GM12878 (cell line): Measurements from ENCODE around the gene ASB4. TPM values are rescaled to one million over a fixed set of nuclear protein-coding genes. Genes with fewer than 3 reads are reported as not detected.

Experiments used
- ATAC-seq: fragments of 200-7000 bp; cut with Tn5 transposase; 3 replicates; pipeline ENCODE4 v1.9.1; 2020; ENCODE audit warnings: mild to moderate bottlenecking, moderate library complexity
- BruUV-seq: library from RNA; stranded (reverse); fragments of 400-500 nt; replicated peaks from 2 replicates; lab custom pipeline; 2021; lab: Mats Ljungman, UMichigan
- CTCF ChIA-PET: fragments of 300-600 bp; sonication (Branson Sonifier 250); formaldehyde crosslinking; extraction: SDS; loops from one replicate; lab custom pipeline; 2021; ENCODE audit warnings: inconsistent platforms; lab: Yijun Ruan, JAX
- POLR2A ChIA-PET: fragments of 350-600 bp; formaldehyde crosslinking; extraction: SDS; loops from one replicate; lab custom pipeline; 2021; ENCODE audit warnings: inconsistent platforms; lab: Charles Lee
- RAD21 ChIA-PET: fragments of 300-600 bp; sonication (Branson Sonifier 250); formaldehyde crosslinking; loops from one replicate; lab custom pipeline; 2023; ENCODE audit warnings: antibody characterized with exemption; ENCODE audit not compliant: unreplicated experiment; lab: Charles Lee
- SMC1A ChIA-PET: fragments of 300-600 bp; sonication (Branson Sonifier 250); formaldehyde crosslinking; loops from one replicate; lab custom pipeline; 2023; ENCODE audit not compliant: unreplicated experiment, uncharacterized antibody; lab: Charles Lee
- DNase-seq: peaks from one replicate; pipeline ENCODE4 v3.0.0-alpha.2; 2011; ENCODE audit warnings: low read depth, low spot score
- FAIRE-seq: peaks from 3 replicates; lab custom pipeline; 2011; peaks lifted over from hg19 to GRCh38; lab: Jason Lieb, UNC
- H2AFZ ChIP-seq: 2 replicates; pipeline ENCODE4 v1.6.0; 2011; ENCODE audit warnings: low read depth, low read length, control low read depth; ENCODE audit not compliant: control insufficient read depth
- H3K27ac ChIP-seq: 2 replicates; pipeline ENCODE4 v1.5.1; 2011; ENCODE audit warnings: control low read depth; ENCODE audit not compliant: control insufficient read depth, insufficient read depth
- H3K27me3 ChIP-seq, 2 experiments: replicated peaks in 1 of 2; 2 replicates each; pipeline versions ENCODE4 v1.6.0 to v1.6.1; 2011; ENCODE audit warnings: low read length in 1 of 2; ENCODE audit not compliant: control insufficient read depth in 2 of 2, insufficient read depth in 2 of 2
- H3K36me3 ChIP-seq, 2 experiments: 2 replicates each; pipeline ENCODE4 v1.5.1; 2011; ENCODE audit warnings: low read length in 1 of 2; ENCODE audit not compliant: control insufficient read depth in 2 of 2, insufficient read depth in 2 of 2
- H3K4me1 ChIP-seq: 2 replicates; pipeline ENCODE4 v1.6.1; 2011; ENCODE audit warnings: mild to moderate bottlenecking, low read length, moderate library complexity, mixed read lengths; ENCODE audit not compliant: control insufficient read depth, insufficient read depth
- H3K4me2 ChIP-seq: 2 replicates; pipeline ENCODE4 v1.6.0; 2011; ENCODE audit warnings: control low read depth; ENCODE audit not compliant: control insufficient read depth, insufficient read depth
- H3K4me3 ChIP-seq: fragments of 200-600 bp; sonication (generic); 2 replicates; pipeline ENCODE4 v1.5.1; 2016
- H3K79me2 ChIP-seq: 2 replicates; pipeline ENCODE4 v1.6.0; 2011; ENCODE audit warnings: low read length; ENCODE audit not compliant: control insufficient read depth, insufficient read depth
- H3K9ac ChIP-seq: 2 replicates; pipeline ENCODE4 v1.8.0; 2011; ENCODE audit warnings: low read length, control low read depth, mixed read lengths; ENCODE audit not compliant: control insufficient read depth, insufficient read depth
- H3K9me3 ChIP-seq: replicated peaks from 3 replicates; pipeline ENCODE4 v1.5.1; 2011; ENCODE audit warnings: mild to moderate bottlenecking, low read length; ENCODE audit not compliant: control insufficient read depth, insufficient read depth
- H4K20me1 ChIP-seq: 2 replicates; pipeline ENCODE4 v1.6.0; 2011; ENCODE audit not compliant: control insufficient read depth, insufficient read depth
- CBX3 ChIP-seq: fragments of 200-600 bp; sonication (generic); IDR thresholded peaks from 2 replicates; pipeline ENCODE4 v1.6.1; 2016; ENCODE audit warnings: low read depth, borderline replicate concordance
- EGR1 ChIP-seq, 2 experiments: IDR thresholded peaks; 1 replicate in 1 of 2; 2 replicates in 1 of 2; pipeline ENCODE4 v1.6.1; 2011 to 2012; ENCODE audit warnings: low read depth in 2 of 2, low read length in 2 of 2, borderline replicate concordance in 1 of 2, mild to moderate bottlenecking in 1 of 2, moderate library complexity in 1 of 2
- GABPA ChIP-seq: IDR thresholded peaks from 2 replicates; pipeline ENCODE4 v1.6.1; 2014; ENCODE audit warnings: antibody characterized with exemption, low read depth, mild to moderate bottlenecking, inconsistent platforms
- MTA2 ChIP-seq: fragments of 450-650 bp; IDR thresholded peaks from 2 replicates; pipeline ENCODE4 v1.6.1; 2016; ENCODE audit warnings: low read depth, mild to moderate bottlenecking, moderate library complexity
- MXI1 ChIP-seq: fragments of 150-350 bp; IDR thresholded peaks from 2 replicates; pipeline ENCODE4 v1.6.1; 2011; ENCODE audit warnings: low read depth, mild to moderate bottlenecking, inconsistent platforms, low read length, improper control_type of control experiment
- NRF1 ChIP-seq: conservative IDR thresholded peaks from 2 replicates; pipeline ENCODE4 v1.6.1; 2011; ENCODE audit warnings: mild to moderate bottlenecking, low read depth, low read length, improper control_type of control experiment
- REST ChIP-seq: IDR thresholded peaks from 2 replicates; pipeline ENCODE4 v1.6.1; 2012; ENCODE audit warnings: mild to moderate bottlenecking, low read depth, low read length
- SIN3A ChIP-seq: IDR thresholded peaks from 2 replicates; pipeline ENCODE4 v1.6.1; 2012; ENCODE audit warnings: low read depth, low read length, improper control_type of control experiment
- SPI1 ChIP-seq: IDR thresholded peaks from 2 replicates; pipeline ENCODE4 v1.6.1; 2011; ENCODE audit warnings: low read depth, mild to moderate bottlenecking, low read length, moderate library complexity, borderline replicate concordance; ENCODE audit not compliant: insufficient read depth
- STAT3 ChIP-seq: IDR thresholded peaks from 2 replicates; pipeline ENCODE4 v1.6.1; 2011; ENCODE audit warnings: low read depth, low read length, improper control_type of control experiment
- SUZ12 ChIP-seq: fragments of 200-600 bp; sonication (generic); IDR thresholded peaks from one replicate; pipeline ENCODE4 v1.6.1; 2018; ENCODE audit warnings: antibody characterized with exemption, mild to moderate bottlenecking; ENCODE audit not compliant: unreplicated experiment
- TBL1XR1 ChIP-seq: IDR thresholded peaks from 2 replicates; pipeline ENCODE4 v1.6.1; 2012; ENCODE audit warnings: low read depth, low read length, improper control_type of control experiment
- USF2 ChIP-seq: IDR thresholded peaks from 2 replicates; pipeline ENCODE4 v1.6.1; 2011; ENCODE audit warnings: low read depth, low read length, improper control_type of control experiment, borderline replicate concordance
- WGBS: methylation state at CpG from one replicate; pipeline ENCODE4 v1.1.6; 2016; ENCODE audit warnings: low lambda C conversion rate; ENCODE audit not compliant: insufficient replicate concordance, insufficient coverage; ENCODE audit errors: missing lambda C conversion rate; 5-methylcytosine and 5-hydroxymethylcytosine counted together
- in situ Hi-C: fragments of 300-500 bp; cut with MboI; formaldehyde crosslinking; loops from 9 replicates; pipeline ENCODE4 v1.14.3; 2018; ENCODE audit warnings: mixed read lengths
- intact Hi-C: fragments of 100-400 bp; cut with micrococcal nuclease; formaldehyde crosslinking; loops from one replicate; pipeline ENCODE4 v1.14.2; 2022; ENCODE audit not compliant: unreplicated experiment
- polyA plus RNA-seq, 11 experiments: library from polyadenylated mRNA; depleted of rRNA in 4 of 11; unstranded in 6 of 11; stranded (reverse) in 5 of 11; fragments of >200 nt; fragmentation: Nextera tagmentation in 4 of 11; fragmentation: Illumina TruSeq in 1 of 11; extraction: Ambion mirVana in 4 of 11; extraction: Trizol in 1 of 11; gene quantifications; 1 replicate in 1 of 11; 2 replicates in 10 of 11; pipeline versions ENCODE4 v1.2.1 to v1.2.3, GENCODE V29; 2011 to 2016; ENCODE audit warnings: inconsistent platforms in 2 of 11, missing spikeins in 2 of 11, low read depth in 1 of 11
- total RNA-seq, 4 experiments: library from RNA; depleted of rRNA in 3 of 4; stranded (reverse); fragments of >200 nt in 3 of 4; fragmentation: Illumina TruSeq in 1 of 4; extraction: Trizol in 1 of 4; gene quantifications; 2 replicates each; pipeline versions ENCODE4 v1.2.1 to v1.2.3, GENCODE V29; 2013 to 2021

Gene ASB4
- total and polyA plus RNA-seq, 10 of the 15 experiments (the other 5 are each of a cell fraction or from before 2014, with no cell fraction given): 0.12 to 1.1 TPM; not detected in 8

DNA sequence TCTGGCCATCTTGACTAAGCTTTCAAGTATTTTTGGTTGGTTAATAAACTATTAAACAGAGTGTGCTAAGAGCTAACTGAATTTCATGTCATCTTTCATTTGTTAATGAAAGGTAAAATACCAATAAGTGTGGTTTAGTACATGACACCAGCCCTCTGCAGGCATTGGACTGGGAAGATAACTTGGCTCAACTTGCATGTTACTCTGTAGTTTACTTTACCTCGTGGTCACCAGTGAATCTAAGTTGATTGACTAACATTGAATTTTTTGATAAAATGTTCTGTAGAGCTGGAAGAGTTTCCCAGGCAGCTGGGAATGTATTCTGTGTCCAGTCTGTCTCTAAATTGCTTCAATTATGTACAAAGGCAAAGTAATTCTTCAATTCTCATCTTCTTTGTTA is 49.9 kb downstream of the ASB4 start:
- Histone ChIP-seq H3K4me3 (no peak overlapping the region), H3K36me3 (no peaks in the 10 kb centered on the region), H2AFZ (no peak overlapping the region), H3K4me1 (no peaks in the 10 kb centered on the region), H3K4me2 (no peak overlapping the region), H3K9ac (no peak overlapping the region), H3K9me3 (no peaks in the 10 kb centered on the region), H3K79me2 (no peaks in the 10 kb centered on the region), H3K27ac (no peak overlapping the region), H4K20me1 (no peaks in the 10 kb centered on the region), H3K27me3 (no peaks in the 10 kb centered on the region; a peak in 1 of 4 replicates)
- no peak for DNase-seq
- in situ Hi-C loops: no loop called here
- ChIA-PET SMC1A (interaction anchor here (0.7 to 23.7 kb wide), 8 partner anchors 9 to 1140 kb away, joined by 3 to 448 read pairs (median 5); no protein-coding TSS in a partner anchor), RAD21 (interaction anchor here (1.1 to 1.5 kb wide), 3 partner anchors 10 to 155 kb away, joined by 3 to 5 read pairs (median 4); no protein-coding TSS in a partner anchor), CTCF (interaction anchor here (0.9 to 17.8 kb wide), 7 partner anchors 9 to 336 kb away, joined by 3 to 655 read pairs (median 6); no protein-coding TSS in a partner anchor), POLR2A (no interaction called here)
- TF ChIP-seq USF2: no peak
- TF ChIP-seq REST: no peak
- no peak for TF ChIP-seq CBX3
- TF ChIP-seq GABPA: no peak
- no peak for TF ChIP-seq SPI1
- no peak for TF ChIP-seq EGR1 (IDR thresholded peaks at IDR 0.05; ENCODE audit: borderline replicate concordance in 1 of 2, low read depth in 2 of 2, low read length in 2 of 2)
- TF ChIP-seq STAT3: no peak
- no peak for TF ChIP-seq NRF1
- TF ChIP-seq SUZ12: no peak
- TF ChIP-seq MXI1: no peak
- no peak for TF ChIP-seq TBL1XR1
- TF ChIP-seq MTA2: no peak
- no peak for TF ChIP-seq SIN3A
- no peak for FAIRE-seq
- 0% methylated on average over 1 of the region's 1 CpG for WGBS
- intact Hi-C loops: no loop called here
- no peak for ATAC-seq
- BruUV-seq: no TSS peak
